B cell (primary cell): ENCODE measurements around the gene ANKS1B. TPM values are rescaled to one million over a fixed set of nuclear protein-coding genes. Genes with fewer than 3 reads are reported as not detected.
"Not testable (repeated sequence)": the region's sequence is repeated elsewhere in the genome, so short reads cannot be mapped to it uniquely, and the experiment has no call there.

Experiments used
- ATAC-seq: fragments of 200-7000 bp; cut with Tn5 transposase; one replicate; pipeline ENCODE4 v1.10.0; 2021; ENCODE audit warnings: low read depth, mild to moderate bottlenecking, moderate number of reproducible peaks, moderate library complexity
- CTCF ChIA-PET: fragments of 350-600 bp; sonication (Branson Sonifier 250); formaldehyde crosslinking; loops from one replicate; lab custom pipeline; 2021; ENCODE audit warnings: antibody characterized with exemption, inconsistent platforms; lab: Charles Lee
- POLR2A ChIA-PET: fragments of 350-600 bp; sonication (Branson Sonifier 250); formaldehyde crosslinking; loops from one replicate; lab custom pipeline; 2021; ENCODE audit warnings: antibody characterized with exemption; lab: Charles Lee
- DNase-seq: peaks from one replicate; pipeline ENCODE4 v3.0.0; 2013
- H2AFZ ChIP-seq: 2 replicates; pipeline ENCODE4 v1.6.1; 2012; ENCODE audit warnings: mild to moderate bottlenecking, low read depth, low read length; ENCODE audit not compliant: insufficient read depth, poor library complexity, severe bottlenecking
- H3K27ac ChIP-seq, 2 donors: 1 replicate in 1 of 2; 2 replicates in 1 of 2; pipeline ENCODE4 v1.5.1; 2012 to 2013; ENCODE audit warnings: low read length in 2 of 2, mild to moderate bottlenecking in 2 of 2, moderate library complexity in 1 of 2
- H3K27me3 ChIP-seq, 4 experiments: fragments of 200-600 bp in 1 of 4; sonication (generic) in 1 of 4; replicated peaks in 1 of 4; 1 replicate in 2 of 4; 2 replicates in 2 of 4; pipeline versions ENCODE4 v1.6.1 to v1.7.0; 2013 to 2016; ENCODE audit warnings: low read length in 3 of 4, mild to moderate bottlenecking in 2 of 4, mixed read lengths in 1 of 4, moderate library complexity in 1 of 4; ENCODE audit not compliant: insufficient read depth in 4 of 4, control insufficient read depth in 3 of 4; ENCODE audit errors: control extremely low read depth in 1 of 4
- H3K36me3 ChIP-seq, 2 experiments: replicated peaks in 1 of 2; 1 replicate in 1 of 2; 2 replicates in 1 of 2; pipeline versions ENCODE4 v1.6.1 to v1.7.1; 2013; ENCODE audit warnings: low read length in 1 of 2; ENCODE audit not compliant: insufficient read depth in 2 of 2, control insufficient read depth in 1 of 2; ENCODE audit errors: control extremely low read depth in 1 of 2, extremely low read depth in 1 of 2
- H3K4me1 ChIP-seq, 2 donors: fragments of 200-600 bp in 1 of 2; sonication (generic) in 1 of 2; 1 replicate in 1 of 2; 2 replicates in 1 of 2; pipeline versions ENCODE4 v1.5.1 to v1.6.1; 2013 to 2017; ENCODE audit warnings: low read length in 2 of 2; ENCODE audit not compliant: control insufficient read depth in 2 of 2, insufficient read depth in 2 of 2
- H3K4me2 ChIP-seq: replicated peaks from 2 replicates; pipeline ENCODE3; 2012; ENCODE audit warnings: mild to moderate bottlenecking, low read depth, low read length; ENCODE audit not compliant: poor library complexity, severe bottlenecking
- H3K4me3 ChIP-seq, 5 experiments: fragments of 200-600 bp in 1 of 5; sonication (generic) in 1 of 5; 1 replicate in 3 of 5; 2 replicates in 2 of 5; pipeline versions ENCODE4 v1.5.1 to v1.7.0; 2011 to 2016; ENCODE audit warnings: low read length in 4 of 5, mild to moderate bottlenecking in 4 of 5, low read depth in 2 of 5, control low read depth in 1 of 5, moderate library complexity in 1 of 5; ENCODE audit not compliant: insufficient read depth in 1 of 5; ENCODE audit errors: control extremely low read depth in 1 of 5, extremely low read depth in 1 of 5
- H3K79me2 ChIP-seq: fragments of 200-600 bp; sonication (generic); one replicate; pipeline ENCODE4 v1.6.0; 2016; ENCODE audit warnings: low read length; ENCODE audit not compliant: control insufficient read depth, insufficient read depth
- H3K9ac ChIP-seq: fragments of 200-600 bp; sonication (generic); 2 replicates; pipeline ENCODE4 v1.6.1; 2017; ENCODE audit warnings: mild to moderate bottlenecking, low read length, moderate library complexity
- H3K9me3 ChIP-seq, 3 donors: one replicate each; pipeline versions ENCODE4 v1.6.1 to v1.7.1; 2013; ENCODE audit warnings: low read length in 2 of 3; ENCODE audit not compliant: control insufficient read depth in 2 of 3, insufficient read depth in 1 of 3; ENCODE audit errors: control extremely low read depth in 1 of 3
- H4K20me1 ChIP-seq: 2 replicates; pipeline ENCODE4 v1.6.0; 2012; ENCODE audit warnings: mild to moderate bottlenecking, low read length; ENCODE audit not compliant: insufficient read depth, control insufficient read depth, poor library complexity, severe bottlenecking
- H3K27ac Mint-ChIP-seq: one replicate; pipeline ENCODE4 v1.8.0; 2021; ENCODE audit warnings: mixed read lengths
- H3K27me3 Mint-ChIP-seq: one replicate; pipeline ENCODE4 v1.8.0; 2021; ENCODE audit warnings: mixed read lengths
- H3K4me1 Mint-ChIP-seq: one replicate; pipeline ENCODE4 v1.8.0; 2021; ENCODE audit warnings: mixed read lengths
- H3K4me3 Mint-ChIP-seq: one replicate; pipeline ENCODE4 v1.8.0; 2021; ENCODE audit warnings: mixed read lengths
- H3K9me3 Mint-ChIP-seq: one replicate; pipeline ENCODE4 v1.8.0; 2022; ENCODE audit warnings: mixed read lengths; ENCODE audit not compliant: insufficient read depth
- EZH2 ChIP-seq: IDR thresholded peaks from 2 replicates; pipeline ENCODE4 v1.6.1; 2012; ENCODE audit warnings: borderline replicate concordance, low read depth, mild to moderate bottlenecking, moderate library complexity, low read length; ENCODE audit not compliant: insufficient read depth, poor library complexity, severe bottlenecking
- whole genome bisulfite sequencing: methylation state at CpG from one replicate; pipeline ENCODE4 v1.1.5; 2013; ENCODE audit warnings: missing lambda C conversion rate; ENCODE audit not compliant: insufficient coverage; 5-methylcytosine and 5-hydroxymethylcytosine counted together
- intact Hi-C: fragments of 100-400 bp; cut with micrococcal nuclease; formaldehyde crosslinking; loops from one replicate; pipeline ENCODE4 v1.10.0; 2022
- polyA plus RNA-seq: library from polyadenylated mRNA; depleted of rRNA; stranded (reverse); fragments of >200 nt; gene quantifications from 2 replicates; pipeline ENCODE4 v1.2.3, GENCODE V29; 2012
- total RNA-seq, 2 donors: library from RNA; stranded (reverse); fragments of 120-200 nt in 1 of 2; gene quantifications; 1 replicate in 1 of 2; 2 replicates in 1 of 2; pipeline versions ENCODE4 v1.2.3 to v1.2.4, GENCODE V29; 2013 to 2022
- TF ChIP-seq, protein P1 (sequence below): fragments of 200-600 bp; IDR thresholded peaks from one replicate; pipeline ENCODE4 v1.8.0; 2022; ENCODE audit warnings: antibody characterized with exemption, mild to moderate bottlenecking

ANKS1B gene
- total and polyA plus RNA-seq, 2 donors (not counting 1 experiment from before 2014, with no cell fraction given), result not detected

DNA sequence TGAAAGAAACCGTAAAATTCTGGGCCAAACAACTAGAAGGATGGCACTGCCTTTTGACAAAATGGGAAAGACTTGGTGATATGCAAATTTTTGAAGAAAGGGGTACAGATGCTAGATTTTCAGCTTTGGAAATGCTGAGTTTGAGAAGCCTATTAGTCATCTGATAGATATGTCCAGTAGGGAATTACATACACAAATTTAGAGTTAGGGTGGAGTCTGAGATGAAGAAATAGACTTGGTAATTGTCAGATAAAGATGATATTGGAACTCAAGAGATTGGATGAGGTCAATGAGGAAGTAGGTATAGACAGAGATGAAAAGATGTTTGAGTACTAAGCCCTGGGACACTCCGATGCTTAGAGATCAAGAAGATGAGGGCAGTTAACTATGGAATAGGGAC, 184.1 kb downstream of the ANKS1B start:
- ChIA-PET POLR2A (no interaction called here), CTCF (no interaction called here)
- H2AFZ ChIP-seq, result no peak overlapping the region
- Mint-ChIP-seq H3K9me3 (no peaks in the 10 kb centered on the region), H3K4me3 (no peak overlapping the region), H3K27ac (no peak overlapping the region), H3K4me1 (no peaks in the 10 kb centered on the region), H3K27me3 (no peaks in the 10 kb centered on the region)
- no peaks in the 10 kb centered on the region for H3K4me1 ChIP-seq
- H3K79me2 ChIP-seq, result no peaks in the 10 kb centered on the region
- no peaks in the 10 kb centered on the region for H3K27me3 ChIP-seq
- no peak overlapping the region for H3K4me2 ChIP-seq
- H3K9ac ChIP-seq, result no peak overlapping the region
- H3K9me3 ChIP-seq, result no peaks in the 10 kb centered on the region
- TF ChIP-seq EZH2, result no peak
- TF ChIP-seq, protein P1, sequence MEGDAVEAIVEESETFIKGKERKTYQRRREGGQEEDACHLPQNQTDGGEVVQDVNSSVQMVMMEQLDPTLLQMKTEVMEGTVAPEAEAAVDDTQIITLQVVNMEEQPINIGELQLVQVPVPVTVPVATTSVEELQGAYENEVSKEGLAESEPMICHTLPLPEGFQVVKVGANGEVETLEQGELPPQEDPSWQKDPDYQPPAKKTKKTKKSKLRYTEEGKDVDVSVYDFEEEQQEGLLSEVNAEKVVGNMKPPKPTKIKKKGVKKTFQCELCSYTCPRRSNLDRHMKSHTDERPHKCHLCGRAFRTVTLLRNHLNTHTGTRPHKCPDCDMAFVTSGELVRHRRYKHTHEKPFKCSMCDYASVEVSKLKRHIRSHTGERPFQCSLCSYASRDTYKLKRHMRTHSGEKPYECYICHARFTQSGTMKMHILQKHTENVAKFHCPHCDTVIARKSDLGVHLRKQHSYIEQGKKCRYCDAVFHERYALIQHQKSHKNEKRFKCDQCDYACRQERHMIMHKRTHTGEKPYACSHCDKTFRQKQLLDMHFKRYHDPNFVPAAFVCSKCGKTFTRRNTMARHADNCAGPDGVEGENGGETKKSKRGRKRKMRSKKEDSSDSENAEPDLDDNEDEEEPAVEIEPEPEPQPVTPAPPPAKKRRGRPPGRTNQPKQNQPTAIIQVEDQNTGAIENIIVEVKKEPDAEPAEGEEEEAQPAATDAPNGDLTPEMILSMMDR, result no peak
- DNase-seq, result no peak
- no peaks in the 10 kb centered on the region for H4K20me1 ChIP-seq
- intact Hi-C loops, result no loop called here
- no peaks in the 10 kb centered on the region for H3K36me3 ChIP-seq
- H3K27ac ChIP-seq, result no peak overlapping the region
- 67% methylated on average over 1 of the region's 2 CpGs for WGBS
- no peak for ATAC-seq
- no peak overlapping the region for H3K4me3 ChIP-seq

- H3K27me3 ChIP-seq, H2AFZ ChIP-seq, H3K36me3 ChIP-seq, DNase-seq, ATAC-seq, H3K27me3 Mint-ChIP-seq, H3K27ac Mint-ChIP-seq, H3K9me3 ChIP-seq, H3K4me3 Mint-ChIP-seq, H3K27ac ChIP-seq, CTCF ChIA-PET, H3K9ac ChIP-seq, H3K4me1 Mint-ChIP-seq, intact Hi-C loops, H3K9me3 Mint-ChIP-seq, H3K79me2 ChIP-seq, H3K4me2 ChIP-seq, H4K20me1 ChIP-seq, POLR2A ChIA-PET, H3K4me1 ChIP-seq, H3K4me3 ChIP-seq: not testable (repeated sequence)
- no CpG with 5 or more reads among the region's 4 CpGs for WGBS
These were observed 186.8 kb downstream of the ANKS1B start for GRCh38 chr12:99797931-99798330.
